WTC11 (cell line): ENCODE results near the gene PTPN3. TPM values are rescaled to one million over a fixed set of nuclear protein-coding genes. Genes with fewer than 3 reads are reported as not detected.

ENCODE experiments used
- ATAC-seq: fragments of 200-7000 bp; cut with Tn5 transposase; 2 replicates; pipeline ENCODE4 v1.10.0; 2021; ENCODE audit warnings: mild to moderate bottlenecking, moderate library complexity
- CTCF ChIA-PET: fragments of 300-600 bp; sonication (Branson Sonifier 250); formaldehyde crosslinking; loops from one replicate; lab custom pipeline; 2021; ENCODE audit warnings: antibody characterized with exemption; lab: Charles Lee
- POLR2A ChIA-PET: fragments of 350-600 bp; sonication (Branson Sonifier 250); formaldehyde crosslinking; loops from one replicate; lab custom pipeline; 2021; ENCODE audit warnings: antibody characterized with exemption; lab: Charles Lee
- DNase-seq: peaks from one replicate; pipeline ENCODE4 v3.0.0; 2021; ENCODE audit warnings: low spot score
- H3K27ac Mint-ChIP-seq: 2 replicates; pipeline ENCODE4 v1.8.0; 2021; ENCODE audit warnings: mixed read lengths
- H3K27me3 Mint-ChIP-seq: 2 replicates; pipeline ENCODE4 v1.8.0; 2021; ENCODE audit warnings: low read depth, mild to moderate bottlenecking, moderate library complexity, mixed read lengths
- H3K36me3 Mint-ChIP-seq: 2 replicates; pipeline ENCODE4 v1.8.0; 2021; ENCODE audit warnings: mixed read lengths
- H3K4me1 Mint-ChIP-seq: 2 replicates; pipeline ENCODE4 v1.8.0; 2022; ENCODE audit warnings: mixed read lengths
- H3K4me3 Mint-ChIP-seq: 2 replicates; pipeline ENCODE4 v1.8.0; 2021; ENCODE audit warnings: mild to moderate bottlenecking, moderate library complexity, mixed read lengths
- H3K9me3 Mint-ChIP-seq: 2 replicates; pipeline ENCODE4 v1.8.0; 2021; ENCODE audit warnings: mixed read lengths
- ARID4B ChIP-seq: sonication (generic); formaldehyde crosslinking; IDR thresholded peaks from 2 replicates; pipeline ENCODE4 v1.8.0; 2023; ENCODE audit warnings: missing genetic modification reagents, mild to moderate bottlenecking, borderline replicate concordance
- CTCF ChIP-seq: fragments of 200-600 bp; IDR thresholded peaks from 2 replicates; pipeline ENCODE4 v1.8.0; 2022; ENCODE audit warnings: antibody characterized with exemption
- E2F1 ChIP-seq: sonication (generic); formaldehyde crosslinking; IDR thresholded peaks from 2 replicates; pipeline ENCODE4 v1.8.0; 2022; ENCODE audit warnings: mild to moderate bottlenecking, missing genetic modification reagents
- EMX1 ChIP-seq: fragments of 250-450 bp; sonication (Bioruptor Pico); IDR thresholded peaks from 2 replicates; pipeline ENCODE4 v1.8.0; 2021; ENCODE audit warnings: mild to moderate bottlenecking
- MXD4 ChIP-seq: fragments of 250-450 bp; sonication (Bioruptor Pico); IDR thresholded peaks from 2 replicates; pipeline ENCODE4 v1.8.0; 2021; ENCODE audit warnings: mild to moderate bottlenecking, moderate library complexity, borderline replicate concordance
- NFYB ChIP-seq: sonication (generic); formaldehyde crosslinking; conservative IDR thresholded peaks from 2 replicates; pipeline ENCODE4 v1.8.0; 2022; ENCODE audit warnings: low read depth, missing genetic modification reagents
- PREB ChIP-seq: sonication (generic); formaldehyde crosslinking; IDR thresholded peaks from 2 replicates; pipeline ENCODE4 v1.8.1; 2022; ENCODE audit warnings: mild to moderate bottlenecking, missing genetic modification reagents, moderate library complexity, borderline replicate concordance
- SOX15 ChIP-seq: fragments of 250-450 bp; sonication (Bioruptor Pico); IDR thresholded peaks from 2 replicates; pipeline ENCODE4 v1.9.0; 2021; ENCODE audit warnings: mild to moderate bottlenecking
- USF2 ChIP-seq: sonication (generic); formaldehyde crosslinking; IDR thresholded peaks from 2 replicates; pipeline ENCODE4 v1.8.1; 2023; ENCODE audit warnings: mild to moderate bottlenecking, missing genetic modification reagents, moderate library complexity
- ZNF532 ChIP-seq: fragments of 250-450 bp; sonication (Bioruptor Pico); IDR thresholded peaks from 2 replicates; pipeline ENCODE4 v1.9.0; 2021; ENCODE audit warnings: mild to moderate bottlenecking, borderline replicate concordance
- total RNA-seq: library from RNA; stranded (reverse); gene quantifications from 3 replicates; pipeline ENCODE4 v1.2.3, GENCODE V29; 2021

The PTPN3 gene
- total RNA-seq, 1 experiment from 2014 or later: 1.7 TPM

GRCh38 chr9:109414125-109414785 lies 83.9 kb downstream of the PTPN3 start:
- ChIA-PET POLR2A (interaction anchor here (0.5 kb wide), 1 partner anchor 240 kb away, joined by 6 read pairs; no protein-coding TSS in a partner anchor), CTCF (interaction anchor here (0.6 to 2.1 kb wide), 8 partner anchors 26 to 231 kb away, joined by 3 to 13 read pairs (median 4); no protein-coding TSS in a partner anchor)
- no peaks in the 10 kb centered on the region for H3K36me3 Mint-ChIP-seq
- no peaks in the 10 kb centered on the region for H3K27me3 Mint-ChIP-seq
- ATAC-seq: peak; percentile 49
- H3K9me3 Mint-ChIP-seq: no peaks in the 10 kb centered on the region
- no peak overlapping the region for H3K4me3 Mint-ChIP-seq
- no peak overlapping the region for H3K27ac Mint-ChIP-seq
- TF ChIP-seq EMX1 (CRISPR knock-in tag) (no peak), ZNF532 (CRISPR knock-in tag) (no peak), MXD4 (CRISPR knock-in tag) (no peak)
- peak; percentile 46 for DNase-seq
- peaks cover 53% of the 10 kb centered on the region for H3K4me1 Mint-ChIP-seq

- Mint-ChIP-seq H3K27ac (peak overlapping the region; percentile 68; the same call in 1 of the 2 replicates), H3K36me3 (no peaks in the 10 kb centered on the region), H3K4me1 (peaks cover 61% of the 10 kb centered on the region), H3K9me3 (no peaks in the 10 kb centered on the region), H3K4me3 (no peak overlapping the region), H3K27me3 (no peaks in the 10 kb centered on the region)
- no peak for DNase-seq
- ChIA-PET POLR2A (interaction anchor here (0.6 kb wide), 1 partner anchor 415 kb away, joined by 3 read pairs; no protein-coding TSS in a partner anchor), CTCF (interaction anchor here (0.6 to 5.1 kb wide), 23 partner anchors 10 to 461 kb away, joined by 3 to 66 read pairs (median 5); no protein-coding TSS in a partner anchor)
- no peak; the same call in 1 of the 2 replicates for ATAC-seq
- TF ChIP-seq CTCF: peak; percentile 41; the same call in 1 of the 2 replicates
- no peak for TF ChIP-seq E2F1
These were observed 86.2 kb downstream of the PTPN3 start for GRCh38 chr9:109411798-109412352.

GRCh38 chr9:109411069-109411761 lies 86.9 kb downstream of the PTPN3 start:
- POLR2A ChIA-PET: interaction anchor here (0.6 kb wide), 1 partner anchor 414 kb away, joined by 3 read pairs; no protein-coding TSS in a partner anchor
- TF ChIP-seq E2F1 (no peak), PREB (CRISPR knock-in tag) (no peak), USF2 (CRISPR knock-in tag) (no peak), NFYB (CRISPR knock-in tag) (no peak), SOX15 (CRISPR knock-in tag) (no peak), ARID4B (CRISPR knock-in tag) (no peak)

More at GRCh38 chr9:109411069-109411761, 86.9 kb downstream of the PTPN3 start:
- DNase-seq (no peak), ATAC-seq (no peak)
- peaks cover 67% of the 10 kb centered on the region for H3K4me1 Mint-ChIP-seq
- H3K27ac Mint-ChIP-seq: peak overlapping the region; percentile 68; the same call in 1 of the 2 replicates
- H3K36me3 Mint-ChIP-seq: no peaks in the 10 kb centered on the region
- H3K4me3 Mint-ChIP-seq: no peak overlapping the region
- CTCF ChIA-PET: interaction anchor here (0.6 to 5.1 kb wide), 32 partner anchors 11 to 460 kb away, joined by 3 to 66 read pairs (median 6); partner anchors contain the start of gene PTPN3
- H3K9me3 Mint-ChIP-seq: no peaks in the 10 kb centered on the region
- H3K27me3 Mint-ChIP-seq: no peaks in the 10 kb centered on the region
